Fibroblast of lung (primary cell): ENCODE data around the gene CLEC16A.

Experiments used
- CTCF ChIP-seq, 2 donors: IDR thresholded peaks in 1 of 2; conservative IDR thresholded peaks in 1 of 2; 1 replicate in 1 of 2; 2 replicates in 1 of 2; pipeline ENCODE4 v1.5.1; 2011 to 2012; ENCODE audit warnings: low read length in 2 of 2, control low read depth in 1 of 2, inconsistent platforms in 1 of 2, low read depth in 1 of 2, mild to moderate bottlenecking in 1 of 2
- EZH2 ChIP-seq: IDR thresholded peaks from 2 replicates; pipeline ENCODE4 v1.5.1; 2012; ENCODE audit warnings: low read length, control low read depth, mild to moderate bottlenecking; ENCODE audit errors: missing control alignments

GRCh38 chr16:11187522-11188023, 243.2 kb downstream of the CLEC16A start:
- TF ChIP-seq CTCF (conservative IDR thresholded peaks at IDR 0.05 in 1 of 2, IDR thresholded peaks at IDR 0.05 in 1 of 2; ENCODE audit: low read depth in 1 of 2, low read length in 2 of 2): no peak
- no peak for TF ChIP-seq EZH2
